BLaER1 (cell line): Measurements from ENCODE around the gene ZNRF1.

Experiments
- H3K27ac ChIP-seq: shearing (Covaris generic); formaldehyde crosslinking; 2 replicates; pipeline ENCODE4 v1.8.1; 2022
- H3K27me3 ChIP-seq: shearing (Covaris generic); formaldehyde crosslinking; 2 replicates; pipeline ENCODE4 v1.8.1; 2022
- H3K36me3 ChIP-seq: shearing (Covaris generic); formaldehyde crosslinking; 2 replicates; pipeline ENCODE4 v1.8.1; 2022
- H3K4me1 ChIP-seq: shearing (Covaris generic); formaldehyde crosslinking; 2 replicates; pipeline ENCODE4 v1.8.1; 2022
- H3K4me2 ChIP-seq: shearing (Covaris generic); formaldehyde crosslinking; 2 replicates; pipeline ENCODE4 v1.8.1; 2022
- H3K4me3 ChIP-seq: shearing (Covaris generic); formaldehyde crosslinking; 2 replicates; pipeline ENCODE4 v1.8.1; 2022
- H3K9ac ChIP-seq: shearing (Covaris generic); formaldehyde crosslinking; 2 replicates; pipeline ENCODE4 v1.8.1; 2022
- H3K9me3 ChIP-seq: shearing (Covaris generic); formaldehyde crosslinking; 2 replicates; pipeline ENCODE4 v1.8.1; 2022
- H4K20me1 ChIP-seq: shearing (Covaris generic); formaldehyde crosslinking; 2 replicates; pipeline ENCODE4 v1.8.1; 2022
- Cebpa-rat ChIP-seq: shearing (Covaris generic); IDR thresholded peaks from 2 replicates; pipeline ENCODE4 v1.8.1; 2022

ZNRF1 gene

DNA sequence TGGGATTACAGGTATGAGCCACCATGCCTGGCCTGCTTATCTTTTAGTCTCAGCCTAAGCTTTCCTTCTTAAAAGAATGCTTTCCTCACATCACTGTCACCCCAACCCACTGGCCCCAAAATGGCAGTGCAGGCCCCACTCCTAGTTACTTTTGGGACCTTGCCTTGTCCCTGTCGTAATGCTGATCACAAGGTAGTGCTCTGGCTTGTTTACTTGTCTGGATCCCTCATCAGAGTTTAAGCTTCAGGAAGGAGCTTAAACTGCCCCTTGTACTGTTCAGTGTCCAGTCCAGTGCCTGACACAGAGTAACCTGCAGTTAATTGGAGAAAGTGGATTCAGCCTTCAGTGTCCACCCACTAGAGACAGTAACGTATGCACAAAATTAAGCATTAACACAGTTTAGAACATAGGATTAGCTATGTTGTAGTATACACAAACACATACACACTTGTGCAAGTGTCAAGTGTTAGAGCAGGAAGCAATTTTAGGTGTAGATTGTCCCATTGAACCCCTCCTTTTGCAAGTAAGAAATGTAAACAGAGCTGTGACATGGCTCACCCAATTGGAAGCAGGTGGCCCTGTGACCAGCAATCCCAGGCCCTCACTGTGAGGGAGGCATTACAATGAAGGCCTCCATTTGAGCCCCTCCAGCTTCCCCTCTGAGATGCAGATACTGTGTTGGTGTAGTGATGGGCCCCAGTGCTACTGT is 73.6 kb downstream of the ZNRF1 start:
- H3K36me3 ChIP-seq, result peaks cover 30% of the 10 kb centered on the region
- peak overlapping the region; percentile 88 for H3K27ac ChIP-seq
- TF ChIP-seq Cebpa-rat, result no peak
- no peaks in the 10 kb centered on the region for H3K9me3 ChIP-seq
- H3K9ac ChIP-seq, result peak overlapping the region; percentile 69
- H3K4me3 ChIP-seq, result no peak overlapping the region
- peaks cover 51% of the 10 kb centered on the region for H4K20me1 ChIP-seq
- peak overlapping the region; percentile 92 for H3K4me2 ChIP-seq
- no peaks in the 10 kb centered on the region for H3K27me3 ChIP-seq
- peaks cover 95% of the 10 kb centered on the region for H3K4me1 ChIP-seq

DNA sequence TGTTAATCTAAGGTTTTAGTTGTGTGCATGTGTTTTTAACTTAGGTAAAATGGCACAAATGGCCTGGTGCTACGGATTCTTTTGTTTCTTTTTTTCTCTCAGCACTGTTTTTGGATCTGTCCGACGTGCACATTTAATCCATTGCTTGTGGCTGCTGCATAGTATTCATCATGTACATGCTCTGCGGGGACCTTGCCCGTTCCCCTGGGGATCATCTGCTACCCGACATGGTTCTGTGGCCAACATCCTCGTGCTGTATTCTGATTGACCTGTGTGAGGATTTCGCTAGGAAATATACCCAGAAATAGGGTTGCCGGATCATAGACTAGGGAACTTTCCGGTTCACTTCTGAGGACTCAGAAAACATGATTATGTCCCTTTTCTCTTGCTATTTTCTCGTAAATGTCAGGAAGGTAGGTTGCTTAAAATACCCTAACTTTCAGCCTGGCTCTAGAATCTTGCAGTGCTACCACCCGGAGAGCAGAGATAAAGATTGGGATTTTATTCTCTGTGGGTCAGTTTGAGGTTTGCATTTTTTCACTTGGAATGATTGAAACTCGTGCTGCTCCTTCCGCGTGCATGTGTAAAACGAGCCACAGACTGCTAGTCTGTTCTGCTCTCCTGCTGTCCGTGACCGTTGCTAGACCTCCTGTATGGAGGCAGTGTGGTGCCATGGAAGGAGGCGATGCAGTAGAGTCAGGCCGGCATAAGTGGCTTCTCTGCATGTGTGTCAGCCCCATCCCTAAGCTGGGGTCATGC is 74.9 kb downstream of the ZNRF1 start:
- Histone ChIP-seq H3K9ac (peak overlapping the region; percentile 69), H3K9me3 (no peaks in the 10 kb centered on the region), H3K27ac (peak overlapping the region; percentile 88), H3K27me3 (no peaks in the 10 kb centered on the region), H4K20me1 (peaks cover 37% of the 10 kb centered on the region), H3K4me3 (peak overlapping the region; percentile 51), H3K36me3 (peaks cover 37% of the 10 kb centered on the region), H3K4me1 (peaks cover 95% of the 10 kb centered on the region), H3K4me2 (peak overlapping the region; percentile 92)
- no peak for TF ChIP-seq Cebpa-rat

GRCh38 chr16:75074304-75074793 is 75.5 kb downstream of the ZNRF1 start:
- Histone ChIP-seq H3K27ac (peak overlapping the region; percentile 88), H3K9ac (peak overlapping the region; percentile 69), H3K27me3 (no peaks in the 10 kb centered on the region), H4K20me1 (peaks cover 36% of the 10 kb centered on the region; the same call in 1 of the 2 replicates), H3K9me3 (no peaks in the 10 kb centered on the region), H3K36me3 (peaks cover 37% of the 10 kb centered on the region), H3K4me1 (peaks cover 95% of the 10 kb centered on the region), H3K4me2 (peak overlapping the region; percentile 92), H3K4me3 (peak overlapping the region; percentile 51)
- TF ChIP-seq Cebpa-rat, result no peak

DNA sequence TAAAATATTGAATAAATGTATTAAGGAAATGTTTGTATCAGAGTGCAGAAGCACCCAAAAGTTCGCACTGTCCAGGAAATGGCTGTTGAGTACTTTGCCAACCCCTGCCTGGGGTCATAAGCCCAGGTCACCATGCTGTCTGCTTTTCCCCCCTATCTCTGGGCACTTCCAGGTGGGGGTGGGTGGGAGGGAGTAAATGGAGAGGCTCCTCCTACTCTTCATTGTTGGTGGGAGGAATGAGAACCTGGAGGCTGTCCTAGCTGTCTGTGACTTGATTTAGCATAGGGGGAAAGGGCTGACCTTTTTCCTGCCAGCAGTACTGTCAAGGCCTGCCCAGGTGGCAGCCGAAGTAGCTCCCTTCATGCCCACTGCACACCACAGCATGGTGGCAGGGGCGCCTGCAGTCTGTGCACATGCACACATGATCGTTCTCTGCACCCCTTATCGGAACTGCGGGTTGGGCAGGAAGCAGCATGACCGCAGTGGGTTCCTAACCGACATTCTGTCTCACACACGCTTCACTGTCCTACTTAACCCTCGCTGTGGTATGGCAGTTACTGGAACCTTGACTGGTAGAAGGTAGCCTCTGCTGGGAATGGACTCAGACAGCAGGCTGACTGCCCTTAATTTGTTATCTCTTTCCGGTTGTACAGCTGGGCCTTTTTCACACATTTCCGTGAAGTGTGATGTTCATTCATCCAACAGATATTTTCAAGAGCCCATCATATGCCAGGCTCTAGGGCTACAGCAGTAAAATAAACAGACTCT is 76.3 kb downstream of the ZNRF1 start:
- Histone ChIP-seq H3K36me3 (peaks cover 33% of the 10 kb centered on the region), H3K4me2 (peak overlapping the region; percentile 97), H3K9me3 (no peaks in the 10 kb centered on the region), H3K27ac (peak overlapping the region; percentile 94), H3K4me1 (peaks cover 95% of the 10 kb centered on the region), H3K9ac (peak overlapping the region; percentile 75), H4K20me1 (peaks cover 36% of the 10 kb centered on the region; the same call in 1 of the 2 replicates), H3K4me3 (peak overlapping the region; percentile 54), H3K27me3 (no peaks in the 10 kb centered on the region)
- no peak for TF ChIP-seq Cebpa-rat

GRCh38 chr16:75075688-75076268 is 77.0 kb downstream of the ZNRF1 start:
- peak overlapping the region; percentile 75 for H3K9ac ChIP-seq
- peaks cover 95% of the 10 kb centered on the region for H3K4me1 ChIP-seq
- peaks cover 32% of the 10 kb centered on the region for H3K36me3 ChIP-seq
- peak overlapping the region; percentile 54 for H3K4me3 ChIP-seq
- no peak for TF ChIP-seq Cebpa-rat
- no peaks in the 10 kb centered on the region for H3K27me3 ChIP-seq
- H3K27ac ChIP-seq, result peak overlapping the region; percentile 94
- peak overlapping the region; percentile 97 for H3K4me2 ChIP-seq
- H4K20me1 ChIP-seq, result peaks cover 36% of the 10 kb centered on the region; the same call in 1 of the 2 replicates
- no peaks in the 10 kb centered on the region for H3K9me3 ChIP-seq

DNA sequence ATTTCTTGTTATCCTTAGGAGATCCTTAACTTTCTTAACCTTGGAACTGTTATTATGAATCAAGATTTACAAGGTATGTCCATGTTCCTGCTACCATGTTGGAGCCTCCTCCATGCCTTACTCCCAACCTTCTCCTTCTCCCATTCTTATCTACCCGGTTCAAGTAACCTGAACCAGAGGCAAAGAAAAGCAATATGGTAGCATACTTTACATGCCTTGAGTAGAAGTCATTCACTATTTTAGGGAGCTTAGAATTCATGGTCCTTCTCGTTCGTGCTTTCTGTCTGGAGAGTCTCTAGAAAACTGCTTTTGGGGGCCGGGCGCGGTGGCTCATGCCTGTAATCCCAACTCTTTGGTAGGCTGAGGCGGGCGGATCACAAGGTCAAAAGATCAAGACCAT is 80.1 kb downstream of the ZNRF1 start:
- Histone ChIP-seq H4K20me1 (0 out of 2 replicates have a peak, but pooled peaks cover 5% of the 10 kb centered on the region), H3K27ac (peak overlapping the region; percentile 94), H3K9ac (no peak overlapping the region), H3K9me3 (no peaks in the 10 kb centered on the region), H3K27me3 (no peaks in the 10 kb centered on the region), H3K4me3 (no peak overlapping the region), H3K4me1 (peaks cover 95% of the 10 kb centered on the region), H3K36me3 (peaks cover 26% of the 10 kb centered on the region), H3K4me2 (peak overlapping the region; percentile 97)
- no peak for TF ChIP-seq Cebpa-rat

GRCh38 chr16:75079346-75079926 is 80.6 kb downstream of the ZNRF1 start:
- Histone ChIP-seq H3K27me3 (no peaks in the 10 kb centered on the region), H3K4me2 (peak overlapping the region; percentile 97), H3K27ac (peak overlapping the region; percentile 94), H3K9me3 (no peaks in the 10 kb centered on the region), H3K4me3 (no peak overlapping the region), H4K20me1 (0 out of 2 replicates have a peak, but pooled peaks cover 2% of the 10 kb centered on the region), H3K36me3 (peaks cover 28% of the 10 kb centered on the region), H3K4me1 (peaks cover 95% of the 10 kb centered on the region), H3K9ac (no peak overlapping the region)
- TF ChIP-seq Cebpa-rat, result no peak

- Histone ChIP-seq H3K4me1 (peaks cover 100% of the 10 kb centered on the region), H3K9me3 (no peaks in the 10 kb centered on the region), H4K20me1 (0 out of 2 replicates have a peak, but pooled peaks cover 6% of the 10 kb centered on the region), H3K27me3 (no peaks in the 10 kb centered on the region), H3K9ac (no peak overlapping the region), H3K27ac (peak overlapping the region; percentile 94), H3K4me2 (peak overlapping the region; percentile 97), H3K36me3 (peaks cover 30% of the 10 kb centered on the region), H3K4me3 (no peak overlapping the region)
- TF ChIP-seq Cebpa-rat, result no peak
These were observed 81.6 kb downstream of the ZNRF1 start for GRCh38 chr16:75080205-75081029.
